HFFc6 (cell line): ENCODE data around the gene RGL2. TPM values are rescaled to one million over a fixed set of nuclear protein-coding genes. Genes with fewer than 3 reads are reported as not detected.

Experiments used
- DNase-seq: peaks from one replicate; pipeline ENCODE4 v3.0.0-alpha.2; 2018
- H3K27ac Mint-ChIP-seq: 2 replicates; pipeline ENCODE4 v1.8.0; 2020; ENCODE audit warnings: mild to moderate bottlenecking, mixed read lengths
- H3K27me3 Mint-ChIP-seq: 2 replicates; pipeline ENCODE4 v1.8.0; 2021; ENCODE audit warnings: mild to moderate bottlenecking, moderate library complexity, mixed read lengths; ENCODE audit not compliant: insufficient read depth
- H3K36me3 Mint-ChIP-seq: 2 replicates; pipeline ENCODE4 v1.8.0; 2021; ENCODE audit warnings: low read depth, mixed read lengths
- H3K4me1 Mint-ChIP-seq: 2 replicates; pipeline ENCODE4 v1.8.0; 2020; ENCODE audit warnings: low read depth, mixed read lengths
- H3K4me3 Mint-ChIP-seq: 2 replicates; pipeline ENCODE4 v1.8.0; 2020; ENCODE audit warnings: mild to moderate bottlenecking, moderate library complexity, mixed read lengths
- H3K9me3 Mint-ChIP-seq: 2 replicates; pipeline ENCODE4 v1.8.0; 2020; ENCODE audit warnings: mild to moderate bottlenecking, mixed read lengths
- CTCF ChIP-seq: fragments of 200-600 bp; sonication (generic); IDR thresholded peaks from 2 replicates; pipeline ENCODE4 v1.5.0; 2021; ENCODE audit warnings: antibody characterized with exemption, mild to moderate bottlenecking
- microRNA-seq: library from miRNA; unstranded; fragments of <30 nt; microRNA quantifications from one replicate; pipeline ENCODE4, GENCODE V29; 2019
- total RNA-seq, 6 experiments: library from RNA; stranded (reverse); fragmentation: NEBNext Ultra II Directional; extraction: Animal tissue kit (Norgen Biotek cat#: 25700); gene quantifications; 2 replicates in 1 of 6; 3 replicates in 5 of 6; pipeline ENCODE4 v1.2.3, GENCODE V29; 2021

Gene RGL2
- total RNA-seq, 6 experiments from 2014 or later: 26.7 to 31.6 (median 27.9) TPM

GRCh38 chr6:33248643-33248931, 50.2 kb downstream of the RGL2 start:
- DNase-seq: peak; percentile 46
- peaks cover 20% of the 10 kb centered on the region for H3K36me3 Mint-ChIP-seq

GRCh38 chr6:33247977-33248642, 50.6 kb downstream of the RGL2 start:
- peaks cover 6% of the 10 kb centered on the region for H3K27me3 Mint-ChIP-seq
- H3K9me3 Mint-ChIP-seq: no peaks in the 10 kb centered on the region
- H3K4me3 Mint-ChIP-seq: peak overlapping the region; percentile 89
- TF ChIP-seq CTCF: peak; percentile 98
- peaks cover 61% of the 10 kb centered on the region for H3K4me1 Mint-ChIP-seq
- peak overlapping the region; percentile 99 for H3K27ac Mint-ChIP-seq
- peak; percentile 75 for DNase-seq
- H3K36me3 Mint-ChIP-seq: peaks cover 20% of the 10 kb centered on the region

More at GRCh38 chr6:33248643-33248931, 50.2 kb downstream of the RGL2 start:
- Mint-ChIP-seq H3K27ac (peak overlapping the region; percentile 99), H3K4me1 (peaks cover 62% of the 10 kb centered on the region), H3K9me3 (no peaks in the 10 kb centered on the region), H3K27me3 (peaks cover 6% of the 10 kb centered on the region), H3K4me3 (peak overlapping the region; percentile 89)
- TF ChIP-seq CTCF: no peak; the same call in none of the 2 replicates

DNA sequence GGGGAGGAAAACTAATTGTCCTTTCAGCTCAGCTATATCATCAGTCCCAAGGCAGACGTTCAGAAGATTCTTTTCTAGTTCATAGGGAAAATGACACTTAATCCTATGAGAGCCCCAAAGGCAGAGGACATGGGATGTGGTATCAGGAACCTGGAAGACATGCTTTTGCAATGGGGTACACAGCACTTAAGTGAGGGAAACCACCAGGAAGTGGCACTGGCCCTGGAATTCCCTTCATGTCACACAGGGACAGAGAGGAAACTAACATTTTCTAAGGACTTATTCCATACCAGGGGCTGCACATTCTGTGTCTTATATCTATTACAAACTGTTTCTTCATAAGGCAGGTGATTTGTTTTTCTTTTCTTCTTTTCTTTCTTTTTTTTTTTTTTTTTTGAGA, 55.3 kb downstream of the RGL2 start:
- Mint-ChIP-seq H3K4me3 (no peak overlapping the region), H3K4me1 (peaks cover 23% of the 10 kb centered on the region)
- no peak for TF ChIP-seq CTCF

DNA sequence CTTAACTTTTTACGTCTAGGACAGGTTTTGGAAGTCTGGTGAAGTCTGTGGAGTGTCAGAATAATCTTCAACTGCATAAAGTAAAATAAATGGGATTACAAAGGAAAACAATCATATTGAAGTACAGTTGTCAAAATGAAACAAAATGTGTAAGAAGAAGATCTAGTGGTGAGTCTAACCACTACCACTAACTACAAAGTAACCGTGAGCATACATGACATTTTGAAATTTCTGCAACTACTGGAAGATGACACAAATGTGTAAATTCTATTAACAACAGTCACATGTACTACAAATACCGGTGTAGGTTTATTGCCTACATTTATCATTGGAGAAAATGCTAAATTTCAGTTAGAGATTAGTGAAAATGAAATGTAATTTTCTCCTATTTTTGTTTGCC, 56.8 kb downstream of the RGL2 start:
- DNase-seq: no peak
- H3K4me1 Mint-ChIP-seq: peaks cover 11% of the 10 kb centered on the region
- no peaks in the 10 kb centered on the region for H3K36me3 Mint-ChIP-seq
- no peak overlapping the region for H3K27ac Mint-ChIP-seq
- H3K27me3 Mint-ChIP-seq: peaks cover 21% of the 10 kb centered on the region
- H3K4me3 Mint-ChIP-seq: no peak overlapping the region
- no peak for TF ChIP-seq CTCF
- H3K9me3 Mint-ChIP-seq: no peaks in the 10 kb centered on the region

More for the DNA sequence above, 55.3 kb downstream of the RGL2 start:
- Mint-ChIP-seq H3K27ac (no peak overlapping the region), H3K9me3 (no peaks in the 10 kb centered on the region), H3K27me3 (peaks cover 12% of the 10 kb centered on the region), H3K36me3 (no peaks in the 10 kb centered on the region)
- DNase-seq: no peak

Small RNAs within 50 kb of the gene (microRNA-seq; reads per million reads assigned to microRNA genes)
- gene MIR6834 (not detected), gene MIR6873 (not detected)

Other genes with a start within 250 kb of the RGL2 start
- gene HLA-DPA1, start 225.3 kb downstream of the RGL2 start, total RNA-seq: 1 to 10 TPM in 5 of 6 experiments, under 1 TPM in 1; 0.94 to 3.8 (median 1.9) TPM
- gene HLA-DPB1, start 223.0 kb downstream of the RGL2 start, total RNA-seq: 1 to 10 TPM; 1.6 to 4.8 (median 1.9) TPM
- gene COL11A2, start 106.5 kb downstream of the RGL2 start, total RNA-seq: under 1 TPM; 0.15 to 0.69 (median 0.38) TPM
- 10 to 100 TPM; 37.3 to 41.6 (median 38.3) TPM for gene RXRB, start 98.3 kb downstream of the RGL2 start, total RNA-seq
- 100 to 1,000 TPM; 215 to 240 (median 225) TPM for gene SLC39A7, start 98.1 kb downstream of the RGL2 start, total RNA-seq
- 1 to 10 TPM in 2 of 6 experiments, under 1 TPM in 4; 0.39 to 1.2 (median 0.73) TPM for gene HSD17B8, start 94.3 kb downstream of the RGL2 start, total RNA-seq
- 10 to 100 TPM; 43.4 to 55.1 (median 52.1) TPM for gene RING1, start 90.4 kb downstream of the RGL2 start, total RNA-seq
- 10 to 100 TPM; 35.7 to 51.4 (median 44.4) TPM for gene VPS52, start 27.1 kb downstream of the RGL2 start, total RNA-seq
- gene RPS18, start 26.9 kb downstream of the RGL2 start, total RNA-seq: 1,000 to 10,000 TPM; 1,449 to 2,347 (median 1,965) TPM
- gene B3GALT4, start 21.8 kb downstream of the RGL2 start, total RNA-seq: 1 to 10 TPM in 5 of 6 experiments, under 1 TPM in 1; 0.66 to 3.0 (median 2.7) TPM
- gene WDR46, start 9.7 kb downstream of the RGL2 start, total RNA-seq: 10 to 100 TPM; 71.0 to 89.9 (median 74.6) TPM
- 10 to 100 TPM; 52.1 to 73.7 (median 69.7) TPM for gene PFDN6, start 9.3 kb downstream of the RGL2 start, total RNA-seq
- 100 to 1,000 TPM in 5 of 6 experiments, 10 to 100 TPM in 1; 88.7 to 118 (median 104) TPM for gene TAPBP, start 15.1 kb upstream of the RGL2 start, total RNA-seq
- 10 to 100 TPM; 15.2 to 19.9 (median 17.0) TPM for gene ZBTB22, start 18.8 kb upstream of the RGL2 start, total RNA-seq
- gene DAXX, start 24.0 kb upstream of the RGL2 start, total RNA-seq: 10 to 100 TPM; 44.9 to 53.2 (median 50.4) TPM
- gene KIFC1, start 92.9 kb upstream of the RGL2 start, total RNA-seq: 10 to 100 TPM; 20.6 to 43.5 (median 38.6) TPM
- 10 to 100 TPM; 43.2 to 52.8 (median 51.4) TPM for gene PHF1, start 112.1 kb upstream of the RGL2 start, total RNA-seq
- gene CUTA, start 119.2 kb upstream of the RGL2 start, total RNA-seq: 100 to 1,000 TPM; 464 to 546 (median 536) TPM
- 10 to 100 TPM; 10.5 to 15.0 (median 13.3) TPM for gene SYNGAP1, start 121.1 kb upstream of the RGL2 start, total RNA-seq
- 1 to 10 TPM; 6.4 to 9.2 (median 7.6) TPM for gene ZBTB9, start 155.6 kb upstream of the RGL2 start, total RNA-seq